Activated naive CD8-positive, alpha-beta T cell (primary cell): ENCODE measurements around the gene GPR152.
"Not testable (repeated sequence)": the region's sequence is repeated elsewhere in the genome, so short reads cannot be mapped to it uniquely, and the experiment has no call there.

Experiments used
- H3K27ac Mint-ChIP-seq: one replicate; pipeline ENCODE4 v1.8.0; 2021; ENCODE audit warnings: mixed read lengths
- H3K27me3 Mint-ChIP-seq: one replicate; pipeline ENCODE4 v1.8.0; 2021; ENCODE audit warnings: mixed read lengths
- H3K36me3 Mint-ChIP-seq: one replicate; pipeline ENCODE4 v1.8.0; 2021; ENCODE audit warnings: mixed read lengths
- H3K4me1 Mint-ChIP-seq: one replicate; pipeline ENCODE4 v1.8.0; 2021; ENCODE audit warnings: low read depth, mixed read lengths
- H3K4me3 Mint-ChIP-seq: one replicate; pipeline ENCODE4 v1.8.0; 2021; ENCODE audit warnings: mild to moderate bottlenecking, mixed read lengths
- H3K9me3 Mint-ChIP-seq: one replicate; pipeline ENCODE4 v1.8.0; 2021; ENCODE audit warnings: low read depth, mixed read lengths

GPR152 gene

GRCh38 chr11:67432655-67433349, 19.7 kb downstream of the GPR152 start:
- H3K9me3 Mint-ChIP-seq, result no peaks in the 10 kb centered on the region
- peak overlapping the region; percentile 57 for H3K4me3 Mint-ChIP-seq
- no peaks in the 10 kb centered on the region for H3K36me3 Mint-ChIP-seq
- H3K4me1 Mint-ChIP-seq, result peaks cover 56% of the 10 kb centered on the region
- peak overlapping the region; percentile 73 for H3K27ac Mint-ChIP-seq
- no peaks in the 10 kb centered on the region for H3K27me3 Mint-ChIP-seq

DNA sequence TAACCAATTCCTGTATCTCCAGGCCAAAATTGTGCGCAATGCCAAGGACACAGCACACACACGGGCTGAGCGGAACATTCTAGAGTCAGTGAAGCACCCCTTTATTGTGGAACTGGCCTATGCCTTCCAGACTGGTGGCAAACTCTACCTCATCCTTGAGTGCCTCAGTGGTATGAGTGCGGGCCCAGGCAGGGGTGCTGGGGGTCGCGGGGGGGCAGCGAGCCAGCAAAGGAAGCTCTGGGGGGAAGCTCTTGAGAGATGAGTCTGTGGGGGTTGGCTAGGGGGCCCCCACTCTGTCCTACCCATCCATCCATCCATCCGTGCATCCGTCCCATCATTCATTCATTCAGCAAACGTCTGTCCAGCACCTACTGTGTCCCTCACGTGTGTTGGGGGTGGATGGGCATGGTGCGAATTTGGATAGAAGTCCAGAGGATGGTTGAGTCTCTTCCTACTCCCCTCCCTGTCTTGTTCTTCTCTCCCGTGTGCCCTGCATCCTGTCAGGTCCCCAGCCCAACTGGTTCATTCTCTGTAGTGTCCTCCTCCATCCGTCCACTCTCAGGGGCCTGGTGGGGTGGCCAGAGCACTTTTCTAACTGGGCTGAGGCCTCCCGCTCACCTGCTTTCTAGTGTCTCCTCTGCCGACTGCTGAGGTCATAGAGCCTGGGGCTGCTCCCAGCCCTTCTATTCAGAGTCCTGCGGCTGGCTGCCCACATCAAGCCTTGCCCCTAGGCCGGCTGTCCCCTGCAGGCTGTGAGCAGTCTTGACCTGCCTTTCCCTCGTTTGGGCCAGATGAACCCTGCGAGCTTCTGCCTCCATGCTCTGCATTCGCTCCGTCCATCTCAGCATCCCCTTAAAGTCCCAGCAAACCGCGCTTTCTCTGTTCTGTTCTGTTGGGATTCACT, 20.9 kb downstream of the GPR152 start:
- Mint-ChIP-seq H3K4me1 (peaks cover 59% of the 10 kb centered on the region), H3K27me3 (no peaks in the 10 kb centered on the region), H3K4me3 (peak overlapping the region; percentile 57), H3K27ac (peak overlapping the region; percentile 55), H3K9me3 (no peaks in the 10 kb centered on the region), H3K36me3 (no peaks in the 10 kb centered on the region)

GRCh38 chr11:67429722-67430121, 22.8 kb downstream of the GPR152 start:
- Mint-ChIP-seq H3K27ac (peak overlapping the region; percentile 90), H3K4me1 (peaks cover 55% of the 10 kb centered on the region), H3K27me3 (no peaks in the 10 kb centered on the region), H3K36me3 (no peaks in the 10 kb centered on the region), H3K9me3 (no peaks in the 10 kb centered on the region), H3K4me3 (peak overlapping the region; percentile 97)

DNA sequence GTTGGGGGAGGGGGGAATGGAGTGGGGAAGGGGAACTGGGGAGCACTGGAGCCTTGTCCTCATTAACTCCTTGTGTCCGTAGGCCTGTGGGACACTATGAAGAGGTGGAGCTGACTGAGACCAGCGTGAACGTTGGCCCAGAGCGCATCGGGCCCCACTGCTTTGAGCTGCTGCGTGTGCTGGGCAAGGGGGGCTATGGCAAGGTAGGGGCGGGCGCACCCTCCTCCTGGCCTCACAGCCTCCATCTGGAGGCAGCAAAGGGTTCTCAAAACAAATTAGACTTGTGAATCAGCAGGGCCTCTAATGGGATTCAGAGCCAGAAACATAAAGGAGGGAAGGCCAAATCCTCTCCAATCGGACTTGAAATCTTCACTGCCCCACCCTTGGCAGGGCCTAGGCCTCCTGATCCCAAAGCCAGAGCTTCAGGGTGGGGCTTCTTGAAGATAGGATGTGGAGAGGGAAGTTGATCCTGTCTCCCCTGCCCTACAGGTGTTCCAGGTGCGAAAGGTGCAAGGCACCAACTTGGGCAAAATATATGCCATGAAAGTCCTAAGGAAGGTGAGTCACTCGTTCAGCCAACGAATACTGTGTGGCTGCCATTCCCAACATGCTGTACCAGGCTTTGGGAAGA, 23.4 kb downstream of the GPR152 start:
- Mint-ChIP-seq H3K27me3 (no peaks in the 10 kb centered on the region), H3K36me3 (no peaks in the 10 kb centered on the region), H3K4me3 (peak overlapping the region; percentile 97), H3K27ac (peak overlapping the region; percentile 90), H3K9me3 (no peaks in the 10 kb centered on the region), H3K4me1 (peaks cover 56% of the 10 kb centered on the region)

DNA sequence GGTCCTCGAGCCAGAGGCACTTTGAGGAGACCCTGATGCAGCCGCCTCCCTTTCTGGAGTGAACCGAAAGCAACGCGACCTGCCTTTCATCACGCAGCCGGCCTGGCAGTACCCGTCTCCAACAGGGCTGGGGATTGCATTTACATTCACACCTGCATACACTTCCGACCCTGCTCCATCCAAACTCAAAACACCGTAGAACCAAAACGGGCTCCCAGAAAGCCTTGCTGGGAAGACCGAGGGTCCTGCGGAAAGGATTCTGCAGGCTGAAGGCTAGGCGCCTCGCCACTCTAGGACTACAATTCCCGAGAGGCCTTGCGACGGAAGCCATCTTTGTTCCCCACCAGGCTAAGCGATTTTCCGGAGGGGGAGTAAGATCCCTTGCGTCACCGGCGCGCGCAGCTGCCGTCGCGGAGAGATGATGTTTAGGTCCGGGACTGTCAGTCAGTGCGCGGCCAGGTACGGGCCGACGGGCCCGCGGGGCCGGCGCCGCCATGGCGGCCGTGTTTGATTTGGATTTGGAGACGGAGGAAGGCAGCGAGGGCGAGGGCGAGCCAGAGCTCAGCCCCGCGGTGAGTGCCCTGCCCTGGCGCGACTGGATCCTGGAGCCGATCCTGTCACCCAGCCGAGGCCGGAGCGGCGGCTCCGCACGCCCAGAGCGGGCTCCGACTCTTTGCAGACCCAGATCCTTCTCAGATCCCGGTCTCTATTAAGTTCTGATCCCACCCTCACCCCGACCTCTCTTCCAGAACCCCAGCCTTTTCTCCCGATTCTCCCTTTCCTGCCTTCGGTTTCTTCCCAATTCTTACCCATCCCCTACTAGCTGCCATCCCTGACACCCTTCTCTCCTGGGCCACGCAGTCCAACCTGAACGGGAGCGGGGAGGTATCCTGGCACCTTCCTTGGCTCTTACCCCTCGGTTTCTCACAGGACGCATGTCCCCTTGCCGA, 24.2 kb downstream of the GPR152 start, which contains the start of gene RPS6KB2:
Gene RPS6KB2, plus strand, starts transcription at position 443 of the 950 bp plus-strand sequence. Its CDS starts 52 bp downstream, at position 495.
- peaks cover 49% of the 10 kb centered on the region for H3K4me1 Mint-ChIP-seq

GRCh38 chr11:67427364-67427859, 25.1 kb downstream of the GPR152 start:
- Mint-ChIP-seq H3K27ac (peak overlapping the region; percentile 96), H3K4me3 (peak overlapping the region; percentile 97), H3K4me1 (peaks cover 46% of the 10 kb centered on the region)
- not testable (repeated sequence) for H3K27me3 Mint-ChIP-seq, H3K9me3 Mint-ChIP-seq, H3K36me3 Mint-ChIP-seq

More for the DNA sequence above, 24.2 kb downstream of the GPR152 start, which contains the start of gene RPS6KB2:
- Mint-ChIP-seq H3K27ac (peak within 1 kb of the TSS; percentile 96), H3K9me3 (no peaks in the 10 kb centered on the region), H3K36me3 (no peaks in the 10 kb centered on the region), H3K4me3 (peak within 1 kb of the TSS; percentile 97), H3K27me3 (no peaks in the 10 kb centered on the region)

DNA sequence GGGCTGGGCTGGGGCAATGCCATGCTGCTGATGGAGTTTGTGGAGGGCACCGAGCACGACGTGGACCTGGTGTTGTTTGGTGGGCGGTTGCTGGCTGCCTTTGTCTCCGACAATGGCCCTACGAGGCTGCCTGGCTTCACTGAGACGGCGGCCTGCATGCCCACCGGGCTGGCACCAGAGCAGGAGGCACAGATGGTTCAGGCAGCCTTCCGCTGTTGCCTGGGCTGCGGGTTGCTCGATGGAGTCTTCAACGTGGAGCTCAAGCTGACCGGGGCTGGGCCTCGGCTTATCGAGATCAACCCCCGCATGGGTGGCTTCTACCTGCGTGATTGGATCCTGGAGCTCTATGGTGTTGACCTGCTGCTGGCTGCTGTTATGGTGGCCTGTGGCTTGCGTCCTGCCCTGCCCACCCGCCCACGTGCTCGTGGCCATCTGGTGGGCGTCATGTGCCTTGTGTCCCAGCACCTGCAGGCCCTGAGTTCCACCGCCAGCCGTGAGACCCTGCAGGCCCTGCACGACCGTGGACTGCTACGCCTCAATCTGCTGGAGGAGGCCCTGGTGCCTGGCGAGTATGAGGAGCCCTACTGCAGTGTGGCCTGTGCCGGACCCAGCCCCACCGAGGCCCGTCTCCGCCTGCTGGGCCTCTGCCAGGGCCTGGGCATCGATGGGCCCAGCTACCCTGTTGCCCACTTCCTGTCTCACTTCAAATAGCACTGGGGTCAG, 28.5 kb downstream of the GPR152 start:
- Mint-ChIP-seq H3K4me3 (no peak overlapping the region), H3K36me3 (no peaks in the 10 kb centered on the region), H3K9me3 (no peaks in the 10 kb centered on the region), H3K27me3 (no peaks in the 10 kb centered on the region), H3K4me1 (peaks cover 35% of the 10 kb centered on the region), H3K27ac (no peak overlapping the region)

GRCh38 chr11:67423466-67423865, 29.1 kb downstream of the GPR152 start:
- Mint-ChIP-seq H3K4me1 (peaks cover 34% of the 10 kb centered on the region), H3K9me3 (no peaks in the 10 kb centered on the region), H3K27ac (no peak overlapping the region), H3K27me3 (no peaks in the 10 kb centered on the region), H3K4me3 (no peak overlapping the region), H3K36me3 (no peaks in the 10 kb centered on the region)

DNA sequence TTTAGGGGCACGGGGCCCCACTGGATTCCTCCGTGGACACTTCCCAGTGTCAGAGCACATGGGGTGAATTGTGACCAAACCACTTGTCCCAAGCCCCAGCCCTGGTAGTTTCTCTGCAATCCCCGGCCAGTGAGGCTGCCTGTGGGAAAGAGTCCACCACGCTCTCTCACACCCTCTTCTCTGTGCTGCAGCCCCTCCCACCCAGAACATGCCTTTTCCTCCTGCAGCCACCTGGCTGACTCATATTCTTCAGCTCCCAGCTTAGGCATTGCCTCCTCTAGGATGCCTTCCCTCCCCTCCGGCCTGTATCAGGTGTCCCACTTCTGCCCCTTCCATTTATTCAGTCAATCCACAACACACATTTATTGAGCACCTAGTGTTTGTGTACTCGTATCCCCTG, 29.6 kb downstream of the GPR152 start:
- Mint-ChIP-seq H3K4me1 (peaks cover 36% of the 10 kb centered on the region), H3K4me3 (no peak overlapping the region), H3K27me3 (no peaks in the 10 kb centered on the region), H3K9me3 (no peaks in the 10 kb centered on the region), H3K36me3 (no peaks in the 10 kb centered on the region), H3K27ac (no peak overlapping the region)

DNA sequence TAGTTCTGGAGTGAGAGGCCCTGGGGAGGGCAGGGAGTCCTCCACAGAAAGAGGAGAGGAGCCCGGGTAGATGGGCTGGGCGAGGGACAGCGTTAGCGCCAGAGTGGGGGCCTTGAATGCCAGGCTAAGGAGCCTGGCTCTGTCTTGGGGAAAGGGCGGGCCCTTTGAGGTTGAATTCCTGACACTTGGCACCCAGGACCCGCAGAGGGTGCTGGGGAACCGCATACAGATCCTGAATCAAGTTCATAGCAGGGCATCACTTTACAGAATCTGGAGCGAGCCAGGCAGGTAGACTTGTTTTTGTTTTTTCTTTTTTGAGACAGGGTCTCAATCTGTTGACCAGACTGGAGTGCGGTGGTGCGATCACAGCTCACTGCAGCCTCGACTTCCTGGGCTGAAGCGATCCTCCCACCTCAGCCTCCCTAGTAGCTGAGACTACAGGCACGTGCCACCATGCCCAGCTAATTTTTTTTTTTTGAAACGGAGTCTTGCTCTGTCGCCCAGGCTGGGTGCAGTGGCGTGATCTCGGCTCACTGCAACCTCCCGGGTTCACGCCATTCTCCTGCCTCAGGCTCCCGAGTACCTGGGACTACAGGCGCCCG, 31.0 kb downstream of the GPR152 start:
- H3K27me3 Mint-ChIP-seq, result no peaks in the 10 kb centered on the region
- peaks cover 39% of the 10 kb centered on the region for H3K4me1 Mint-ChIP-seq
- peak overlapping the region; percentile 87 for H3K27ac Mint-ChIP-seq
- no peaks in the 10 kb centered on the region for H3K36me3 Mint-ChIP-seq
- H3K4me3 Mint-ChIP-seq, result peak overlapping the region; percentile 73
- no peaks in the 10 kb centered on the region for H3K9me3 Mint-ChIP-seq

DNA sequence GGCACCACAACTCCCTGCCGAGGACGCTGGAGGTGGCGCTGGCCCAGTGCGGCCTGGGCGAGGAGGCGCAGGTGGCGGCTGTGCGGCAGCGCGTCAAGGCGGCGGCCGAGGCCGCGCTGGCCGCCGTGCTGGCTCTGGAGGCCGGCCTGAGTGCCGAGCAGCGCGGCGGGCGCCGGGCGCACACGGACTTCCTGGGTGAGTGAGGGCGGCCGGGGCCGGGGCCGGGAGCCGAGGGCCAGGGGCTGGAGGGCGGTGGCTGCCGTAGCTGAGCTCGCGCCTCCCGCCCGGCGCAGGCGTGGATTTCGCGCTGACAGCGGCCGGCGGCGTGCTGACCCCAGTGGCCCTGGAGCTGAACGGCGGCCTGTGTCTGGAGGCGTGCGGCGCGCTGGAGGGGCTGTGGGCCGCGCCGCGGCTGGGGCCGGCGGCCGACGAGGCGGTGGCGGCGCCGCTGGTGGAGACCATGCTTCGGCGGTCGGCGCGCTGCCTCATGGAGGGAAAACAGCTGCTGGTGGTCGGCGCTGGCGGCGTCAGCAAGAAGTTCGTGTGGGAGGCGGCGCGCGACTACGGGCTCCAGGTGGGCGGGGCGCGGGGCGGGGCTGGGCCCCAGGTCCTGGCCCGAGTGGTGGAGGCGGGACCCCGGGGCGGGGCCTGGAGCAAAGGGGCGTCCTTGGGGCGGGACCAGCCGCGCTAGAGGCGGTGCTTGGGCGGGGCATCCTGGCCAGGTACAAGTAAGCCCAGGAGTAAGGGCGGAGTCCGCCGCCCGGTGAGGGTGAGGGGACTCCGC, 31.7 kb downstream of the GPR152 start:
- H3K27ac Mint-ChIP-seq, result peak overlapping the region; percentile 87
- H3K4me1 Mint-ChIP-seq, result peaks cover 46% of the 10 kb centered on the region
- H3K9me3 Mint-ChIP-seq, result no peaks in the 10 kb centered on the region
- H3K36me3 Mint-ChIP-seq, result no peaks in the 10 kb centered on the region
- H3K4me3 Mint-ChIP-seq, result peak overlapping the region; percentile 85
- no peaks in the 10 kb centered on the region for H3K27me3 Mint-ChIP-seq

DNA sequence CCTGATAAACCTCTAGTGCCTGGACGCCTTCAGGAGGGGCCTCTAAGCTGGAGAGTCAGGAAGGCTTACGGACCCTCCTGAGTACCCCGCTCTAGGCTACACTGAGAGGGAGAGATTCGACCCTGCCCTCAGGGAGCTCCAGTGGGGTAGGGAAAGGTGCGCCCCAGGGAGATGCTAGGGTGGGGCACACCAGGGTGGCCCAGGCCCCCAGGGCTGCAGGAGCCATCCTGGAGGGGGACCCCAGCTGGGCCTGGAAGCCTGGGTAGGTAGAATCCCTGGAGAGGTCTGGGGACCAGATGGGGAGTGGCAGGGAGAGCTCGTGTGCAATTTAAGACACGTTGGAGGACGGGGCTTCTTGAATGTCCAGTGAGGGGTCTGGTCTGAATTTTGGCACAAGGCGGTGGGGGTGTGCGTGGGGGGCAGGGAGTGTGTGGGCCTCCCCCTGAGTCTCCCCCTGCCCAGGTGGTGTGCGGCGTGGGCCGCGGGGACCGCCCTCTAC, 32.3 kb downstream of the GPR152 start:
- Mint-ChIP-seq H3K4me1 (peaks cover 46% of the 10 kb centered on the region), H3K4me3 (peak overlapping the region; percentile 85), H3K9me3 (no peaks in the 10 kb centered on the region), H3K27ac (peak overlapping the region; percentile 93), H3K27me3 (no peaks in the 10 kb centered on the region), H3K36me3 (no peaks in the 10 kb centered on the region)
